Measurements from ENCODE around the gene TTC13. TPM values are rescaled to one million over a fixed set of nuclear protein-coding genes. Genes with fewer than 3 reads are reported as not detected.

TTC13 gene
- polyA plus RNA-seq, 4 donors: 18.1 to 26.0 (median 23.1) TPM

DNA sequence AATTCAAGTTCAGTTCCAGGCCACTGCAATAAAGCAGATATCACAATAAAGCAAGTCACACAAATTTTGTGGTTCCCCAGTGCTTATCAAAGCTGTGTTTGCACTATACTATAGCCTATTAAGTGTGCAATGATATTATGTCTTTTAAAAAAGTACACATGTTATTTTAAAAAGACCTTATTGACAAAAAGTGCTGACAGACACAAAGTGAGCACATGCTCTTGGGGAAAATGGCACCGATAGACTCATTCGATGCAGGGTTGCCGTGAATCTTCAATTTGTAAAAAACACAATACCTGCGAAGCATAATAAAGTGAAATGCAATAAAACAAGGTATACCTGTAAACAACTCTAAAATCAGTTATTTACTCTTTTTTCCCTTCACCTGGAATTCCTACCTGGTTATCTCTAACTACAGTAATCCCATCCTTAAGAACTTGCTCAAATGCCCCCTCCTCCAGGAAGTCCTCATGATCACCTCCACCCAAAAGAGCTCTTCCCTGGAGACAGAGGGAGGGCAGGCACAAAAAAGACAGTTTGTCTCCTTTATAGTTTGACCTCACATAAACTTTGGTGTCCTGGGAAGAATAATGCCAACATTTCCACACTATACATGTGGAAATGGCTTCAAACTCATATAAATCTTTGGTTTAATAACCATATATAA, 100.6 kb downstream of the TTC13 start:
- no peak for DNase-seq (ENCODE audit: low read depth in 4 of 4, low spot score in 3 of 4)

DNA sequence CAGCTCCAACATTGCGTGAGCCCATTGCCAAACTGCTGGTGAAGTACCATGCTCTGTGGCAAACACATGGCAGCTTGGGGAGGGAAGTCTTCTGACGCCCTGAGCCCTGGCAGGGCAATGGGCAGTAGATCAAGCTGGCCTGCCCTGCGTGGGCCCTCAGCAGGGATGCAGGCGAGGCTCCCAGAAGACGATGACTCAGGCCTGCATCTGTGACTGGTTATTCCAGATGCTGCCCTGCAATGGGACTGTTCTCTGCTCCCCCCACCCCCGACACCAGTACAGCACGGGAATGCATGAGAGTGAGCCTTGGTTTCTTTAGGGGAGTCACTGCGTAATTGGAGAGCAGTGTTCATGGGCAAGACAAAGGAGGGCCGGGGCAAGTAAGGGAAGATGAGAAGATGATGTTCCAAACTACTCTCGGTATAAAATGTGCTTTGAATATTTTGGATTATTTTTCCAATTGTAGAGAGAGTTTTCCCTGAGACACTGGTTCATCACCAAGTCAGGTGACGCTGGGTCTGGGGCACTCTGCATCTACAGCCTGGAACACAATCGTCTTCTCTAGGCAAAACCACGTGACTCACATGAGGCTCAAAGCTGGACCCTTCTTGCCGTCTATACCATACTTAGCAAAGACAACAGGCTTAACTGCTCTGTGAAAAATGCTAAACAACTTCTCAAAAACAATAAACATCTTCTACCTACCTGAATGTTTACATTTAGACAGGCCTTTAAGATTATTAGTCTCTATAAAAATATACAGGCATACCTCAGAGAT, 101.3 kb downstream of the TTC13 start:
- no peak for DNase-seq (ENCODE audit: low read depth in 4 of 4, low spot score in 3 of 4)

GRCh38 chr1:230876660-230877059, 102.0 kb downstream of the TTC13 start:
- DNase-seq (ENCODE audit: low read depth in 4 of 4, low spot score in 3 of 4): no peak

GRCh38 chr1:230875370-230875769, 103.3 kb downstream of the TTC13 start:
- DNase-seq (ENCODE audit: low read depth in 4 of 4, low spot score in 3 of 4): no peak

DNA sequence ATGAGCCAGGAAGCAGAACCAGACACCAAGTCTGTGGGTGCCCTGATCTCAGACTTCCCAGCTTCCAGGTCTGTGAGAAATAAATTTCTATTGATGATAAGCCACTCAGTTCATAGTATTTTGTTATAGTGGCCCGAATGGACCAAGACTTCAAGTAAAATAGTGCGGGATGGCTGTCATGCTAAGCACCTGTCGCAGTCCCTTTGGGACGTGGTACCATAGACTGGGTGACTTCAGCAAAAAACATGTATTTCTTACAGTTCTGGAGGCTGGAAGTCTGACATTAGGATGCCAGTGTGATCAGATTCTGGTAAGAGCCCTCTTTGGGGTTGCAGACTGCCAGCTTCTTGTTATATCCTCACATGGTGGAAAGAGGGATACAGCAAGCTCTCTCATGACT, 107.7 kb downstream of the TTC13 start:
- DNase-seq (ENCODE audit: low read depth in 4 of 4, low spot score in 3 of 4): no peak

- no peak for DNase-seq (ENCODE audit: low read depth in 4 of 4, low spot score in 3 of 4)
Measured at GRCh38 chr1:230869500-230869899, 109.2 kb downstream of the TTC13 start.

GRCh38 chr1:230868736-230869385, 109.8 kb downstream of the TTC13 start:
- no peak for DNase-seq (ENCODE audit: low read depth in 4 of 4, low spot score in 3 of 4)

DNA sequence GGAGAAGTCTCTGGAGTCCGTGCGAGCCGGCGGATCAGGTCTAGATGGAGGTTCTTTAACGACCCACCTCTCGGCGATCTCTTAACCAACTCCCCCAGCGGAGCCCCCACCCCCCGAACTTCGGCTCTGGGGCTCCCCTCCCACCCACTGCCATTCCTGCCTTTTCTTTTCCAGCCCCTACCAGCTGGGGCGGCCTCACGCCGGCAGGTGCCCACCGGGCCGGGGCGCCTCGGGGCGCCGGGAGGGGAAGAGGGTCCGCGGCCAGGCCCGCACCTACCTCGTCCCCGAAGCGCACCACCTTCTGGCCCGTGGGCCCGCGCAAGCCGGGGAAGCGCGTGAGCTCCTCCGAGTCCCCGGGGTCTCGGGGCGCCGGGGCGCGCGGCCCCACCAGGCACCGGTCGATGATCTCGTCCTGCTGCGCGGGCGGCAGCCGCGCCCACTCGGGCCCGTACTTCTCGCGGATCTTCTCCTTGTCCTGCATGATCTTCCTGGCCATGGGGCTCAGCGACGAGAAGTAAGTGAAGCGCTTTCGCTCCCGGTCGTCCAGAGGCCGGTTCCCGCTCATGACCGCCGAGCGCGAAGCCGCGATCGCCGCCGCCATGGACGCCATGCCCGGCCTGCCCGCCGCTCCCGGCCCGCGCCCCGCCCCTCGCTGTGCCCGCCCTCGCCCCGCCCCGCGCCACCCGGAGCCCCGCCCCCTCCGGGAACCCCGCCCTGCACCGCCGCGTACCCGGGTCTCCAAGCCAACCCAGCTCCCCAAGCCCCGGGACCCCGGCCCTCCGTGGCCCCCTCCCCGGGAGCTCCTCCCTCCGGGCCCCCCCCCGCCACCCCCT, 110.5 kb downstream of the TTC13 start, which contains the start of gene C1orf198:
C1orf198 (minus strand) TSS at position 619 of the 833 bp plus-strand sequence; CDS start at position 610, 9 bp downstream.
- DNase-seq (ENCODE audit: low read depth in 4 of 4, low spot score in 3 of 4): no peak

DNA sequence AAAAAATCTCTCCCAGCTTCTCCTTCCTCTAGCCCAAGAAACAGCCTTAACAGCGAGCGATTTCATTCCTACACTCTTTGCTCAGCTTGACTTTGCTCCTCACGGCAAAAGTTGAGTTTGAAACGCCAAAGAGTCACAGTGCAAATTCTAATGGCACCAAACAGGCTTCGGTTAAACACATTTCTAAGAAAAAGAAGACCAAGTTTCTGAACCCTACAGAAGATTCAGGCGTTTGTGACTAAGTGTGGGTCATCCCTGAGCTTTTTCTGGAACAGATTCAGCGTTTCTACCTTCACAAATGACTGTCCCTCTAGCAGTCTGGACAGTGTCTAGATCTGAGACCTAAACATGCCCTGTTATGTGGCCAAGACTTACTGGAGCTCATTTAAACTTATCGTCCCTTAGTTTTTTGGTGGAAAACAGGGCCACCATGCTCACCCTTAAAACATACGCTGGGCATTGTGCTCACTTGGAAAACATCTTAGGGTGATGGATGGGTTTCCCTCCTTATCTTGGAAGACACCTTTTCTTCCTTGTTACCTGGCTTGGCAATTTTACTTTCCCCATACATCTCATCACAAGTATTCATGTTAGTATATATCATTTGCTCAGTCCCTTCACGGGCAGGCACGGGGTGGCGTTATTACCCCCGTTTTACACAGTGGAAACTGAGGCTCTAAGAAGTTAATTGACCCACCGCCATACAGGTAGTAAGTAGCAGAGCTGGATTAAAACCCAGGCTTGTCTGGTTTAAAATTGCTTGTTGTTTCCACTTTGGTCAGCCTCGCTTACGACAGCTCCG, 111.4 kb downstream of the TTC13 start:
- no peak for DNase-seq (ENCODE audit: low read depth in 4 of 4, low spot score in 3 of 4)

- DNase-seq (ENCODE audit: low read depth in 4 of 4, low spot score in 3 of 4): no peak
Measured at GRCh38 chr1:230866171-230867070, 112.2 kb downstream of the TTC13 start.

- DNase-seq (ENCODE audit: low read depth in 4 of 4, low spot score in 3 of 4): no peak
Measured at GRCh38 chr1:230865062-230865817, 113.4 kb downstream of the TTC13 start.

DNA sequence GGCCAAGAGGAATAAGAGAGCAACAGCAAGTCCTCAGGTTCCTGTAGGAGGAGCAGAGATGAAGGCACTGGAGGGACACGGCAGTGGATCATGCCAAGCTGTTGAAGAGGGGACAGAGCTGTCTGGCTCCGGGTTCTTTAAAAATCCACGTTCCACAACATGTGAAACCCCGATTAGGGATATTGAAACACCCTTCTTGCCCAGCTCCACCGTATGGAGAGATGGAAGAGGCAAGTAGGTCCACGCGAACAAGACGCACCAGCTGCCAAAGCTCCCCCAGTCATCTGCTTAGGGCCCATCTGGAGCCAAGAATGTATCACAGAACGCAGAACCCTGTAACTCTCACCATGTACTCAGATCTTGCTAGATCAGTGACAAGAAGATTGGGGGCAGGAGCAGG, 114.2 kb downstream of the TTC13 start:
- DNase-seq (ENCODE audit: low read depth in 4 of 4, low spot score in 3 of 4): no peak

DNA sequence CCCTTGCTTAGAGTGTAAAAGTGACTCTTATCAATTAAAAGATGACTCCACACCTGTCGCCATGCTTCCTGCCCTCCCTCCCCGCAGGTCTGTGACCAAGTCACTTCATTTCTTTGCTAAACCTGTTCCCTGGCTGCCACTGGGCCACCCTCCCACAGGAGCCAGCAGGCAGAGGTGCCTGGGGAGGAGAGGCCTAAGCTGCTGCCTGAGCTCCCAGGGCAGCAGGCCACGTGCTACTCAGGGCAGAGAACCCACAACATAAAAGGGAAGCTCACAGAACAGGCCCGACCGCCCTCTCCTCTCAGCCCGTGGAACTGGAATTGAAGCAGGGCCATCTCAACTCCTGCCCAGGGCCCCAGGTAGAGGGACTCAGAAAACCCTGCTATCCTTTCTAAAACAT, 115.2 kb downstream of the TTC13 start:
- no peak for DNase-seq (ENCODE audit: low read depth in 4 of 4, low spot score in 3 of 4)

- no peak for DNase-seq (ENCODE audit: low read depth in 4 of 4, low spot score in 3 of 4)
Measured at GRCh38 chr1:230861970-230862595, 116.6 kb downstream of the TTC13 start.

- no peak for DNase-seq (ENCODE audit: low read depth in 4 of 4, low spot score in 3 of 4)
Measured at GRCh38 chr1:230861489-230861888, 117.2 kb downstream of the TTC13 start.

DNA sequence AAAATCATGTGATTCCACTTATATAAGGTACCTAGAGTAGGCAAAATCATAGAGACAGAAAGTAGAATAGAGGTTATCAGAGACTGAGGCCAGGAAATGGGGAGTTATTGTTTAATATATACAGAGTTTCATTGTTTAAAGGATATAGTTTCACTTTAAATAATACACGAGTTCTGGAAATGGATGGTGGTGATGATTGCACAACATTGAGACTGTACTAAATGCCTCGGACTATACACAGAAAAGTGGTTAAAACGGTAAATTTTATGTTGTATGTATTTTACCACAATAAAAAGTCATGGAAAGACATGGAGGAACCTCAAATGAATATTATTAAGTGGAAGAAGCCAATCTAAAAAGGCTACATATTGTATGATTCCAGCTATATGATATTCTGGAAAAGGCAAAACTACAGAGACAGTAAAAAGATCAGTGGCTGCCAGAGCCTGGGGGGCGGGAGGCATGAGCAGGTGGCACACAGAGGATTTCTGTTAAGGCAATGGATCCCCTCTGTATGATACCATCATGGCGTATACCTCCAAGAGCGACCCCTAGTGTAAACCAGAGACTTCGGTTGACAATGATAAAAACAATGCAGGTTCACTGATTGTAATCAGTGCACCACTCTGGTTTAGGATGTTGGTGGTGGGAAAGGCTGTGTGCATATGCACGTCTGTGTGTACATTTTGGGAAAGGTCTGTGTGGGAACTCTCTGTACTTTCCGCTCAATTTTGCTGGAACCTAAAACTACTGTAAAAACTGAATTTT, 117.9 kb downstream of the TTC13 start:
- DNase-seq (ENCODE audit: low read depth in 4 of 4, low spot score in 3 of 4): no peak

All from left renal pelvis (tissue), 4 donors.